HL-60/S4 treated with phorbol 12-myristate 13-acetate at 8.2 ng/mL for 4 days and 3 days (cell line): ENCODE results near the gene NBEA.
"Not testable (repeated sequence)": the region's sequence is repeated elsewhere in the genome, so short reads cannot be mapped to it uniquely, and the experiment has no call there.

Experiments
- in situ Hi-C: fragments of 300-500 bp; cut with MboI; formaldehyde crosslinking; loops from 2 replicates; pipeline ENCODE4 v1.15.0; 2022; ENCODE audit warnings: low sequenced_read_pairs

Gene NBEA

GRCh38 chr13:34951528-34951927 lies 9.5 kb downstream of the NBEA start:
- in situ Hi-C loops, result no loop called here

GRCh38 chr13:34959489-34959888 lies 17.4 kb downstream of the NBEA start:
- in situ Hi-C loops, result no loop called here

GRCh38 chr13:34964558-34964957 lies 22.5 kb downstream of the NBEA start:
- in situ Hi-C loops, result no loop called here

GRCh38 chr13:34967851-34968562 lies 25.9 kb downstream of the NBEA start:
- in situ Hi-C loops, result no loop called here

- in situ Hi-C loops, result not testable (repeated sequence)
Observed at GRCh38 chr13:34969539-34969938, 27.5 kb downstream of the NBEA start.

GRCh38 chr13:34970961-34971360 lies 28.9 kb downstream of the NBEA start:
- in situ Hi-C loops, result no loop called here

GRCh38 chr13:34971473-34971872 lies 29.4 kb downstream of the NBEA start:
- in situ Hi-C loops, result no loop called here

- in situ Hi-C loops, result not testable (repeated sequence)
Observed at GRCh38 chr13:34985199-34985598, 43.1 kb downstream of the NBEA start.

- in situ Hi-C loops, result no loop called here
Observed at GRCh38 chr13:34988330-34988791, 46.3 kb downstream of the NBEA start.

GRCh38 chr13:34990399-34991214 lies 48.5 kb downstream of the NBEA start:
- in situ Hi-C loops, result no loop called here

- in situ Hi-C loops, result no loop called here
Observed at GRCh38 chr13:34993470-34993869, 51.4 kb downstream of the NBEA start.

GRCh38 chr13:35003734-35004133 lies 61.7 kb downstream of the NBEA start:
- in situ Hi-C loops, result not testable (repeated sequence)

- in situ Hi-C loops, result no loop called here
Observed at GRCh38 chr13:35005051-35005450, 63.0 kb downstream of the NBEA start.

- in situ Hi-C loops, result no loop called here
Observed at GRCh38 chr13:35014606-35015213, 72.6 kb downstream of the NBEA start.

- in situ Hi-C loops, result no loop called here
Observed at GRCh38 chr13:35016362-35017112, 74.5 kb downstream of the NBEA start.

- in situ Hi-C loops, result no loop called here
Observed at GRCh38 chr13:35025314-35025713, 83.2 kb downstream of the NBEA start.

- in situ Hi-C loops, result no loop called here
Observed at GRCh38 chr13:35028338-35028867, 86.3 kb downstream of the NBEA start.

GRCh38 chr13:35039012-35039411 lies 96.9 kb downstream of the NBEA start:
- in situ Hi-C loops, result no loop called here

GRCh38 chr13:35046587-35046986 lies 104.5 kb downstream of the NBEA start:
- in situ Hi-C loops, result no loop called here

GRCh38 chr13:35055705-35056104 lies 113.6 kb downstream of the NBEA start:
- in situ Hi-C loops, result no loop called here

- in situ Hi-C loops, result no loop called here
Observed at GRCh38 chr13:35057858-35058257, 115.8 kb downstream of the NBEA start.
